Muscle layer of colon (tissue), 2 donors: ENCODE measurements around the gene CASP8.

Source experiments
- H3K27ac ChIP-seq: one replicate; pipeline ENCODE4 v1.7.0; 2013; ENCODE audit warnings: low read depth, mild to moderate bottlenecking, low read length, moderate library complexity
- H3K27me3 ChIP-seq, 2 donors: one replicate each; pipeline ENCODE4 v1.7.0; 2013; ENCODE audit warnings: low read length in 2 of 2, mild to moderate bottlenecking in 2 of 2; ENCODE audit not compliant: insufficient read depth in 2 of 2, control insufficient read depth in 1 of 2
- H3K36me3 ChIP-seq: one replicate; pipeline ENCODE4 v1.7.0; 2013; ENCODE audit warnings: mild to moderate bottlenecking, low read length; ENCODE audit not compliant: insufficient read depth
- H3K4me1 ChIP-seq: one replicate; pipeline ENCODE4 v1.7.0; 2013; ENCODE audit warnings: mild to moderate bottlenecking, low read length; ENCODE audit not compliant: insufficient read depth
- H3K4me3 ChIP-seq, 2 donors: one replicate each; pipeline ENCODE4 v1.7.0; 2013; ENCODE audit warnings: low read length in 2 of 2, low read depth in 1 of 2, mild to moderate bottlenecking in 1 of 2, moderate library complexity in 1 of 2
- H3K9ac ChIP-seq: one replicate; pipeline ENCODE4 v1.7.0; 2013; ENCODE audit warnings: low read length
- H3K9me3 ChIP-seq: one replicate; pipeline ENCODE4 v1.7.0; 2013; ENCODE audit warnings: mild to moderate bottlenecking, low read length
- donor health status: abdominal sarcoma.
- donor health status: Adenocarcinoma of cecum.

Gene CASP8

GRCh38 chr2:201262718-201263117 is 2.4 kb downstream of the CASP8 start:
- no peak overlapping the region for H3K9ac ChIP-seq
- H3K4me3 ChIP-seq = no peak overlapping the region
- no peaks in the 10 kb centered on the region for H3K27me3 ChIP-seq
- peaks cover 18% of the 10 kb centered on the region for H3K4me1 ChIP-seq
- H3K36me3 ChIP-seq = peaks cover 12% of the 10 kb centered on the region
- no peaks in the 10 kb centered on the region for H3K9me3 ChIP-seq
- no peak overlapping the region for H3K27ac ChIP-seq

GRCh38 chr2:201263779-201264178 is 3.4 kb downstream of the CASP8 start:
- Histone ChIP-seq H3K27ac (no peak overlapping the region), H3K27me3 (no peaks in the 10 kb centered on the region), H3K4me1 (peaks cover 18% of the 10 kb centered on the region), H3K4me3 (no peak overlapping the region), H3K9me3 (no peaks in the 10 kb centered on the region), H3K36me3 (peaks cover 15% of the 10 kb centered on the region), H3K9ac (no peak overlapping the region)

GRCh38 chr2:201264472-201265173 is 4.3 kb downstream of the CASP8 start:
- no peak overlapping the region for H3K4me3 ChIP-seq
- no peaks in the 10 kb centered on the region for H3K27me3 ChIP-seq
- peaks cover 15% of the 10 kb centered on the region for H3K36me3 ChIP-seq
- H3K27ac ChIP-seq = no peak overlapping the region
- no peak overlapping the region for H3K9ac ChIP-seq
- H3K4me1 ChIP-seq = peaks cover 18% of the 10 kb centered on the region
- H3K9me3 ChIP-seq = no peaks in the 10 kb centered on the region

- H3K27me3 ChIP-seq = no peaks in the 10 kb centered on the region
- H3K9me3 ChIP-seq = no peaks in the 10 kb centered on the region
- peaks cover 7% of the 10 kb centered on the region for H3K4me1 ChIP-seq
- H3K36me3 ChIP-seq = peaks cover 15% of the 10 kb centered on the region
- no peak overlapping the region for H3K4me3 ChIP-seq
- no peak overlapping the region for H3K9ac ChIP-seq
- H3K27ac ChIP-seq = no peak overlapping the region
Observed at GRCh38 chr2:201266629-201267028, 6.3 kb downstream of the CASP8 start.

- Histone ChIP-seq H3K27me3 (no peaks in the 10 kb centered on the region), H3K27ac (no peak overlapping the region), H3K9me3 (no peaks in the 10 kb centered on the region), H3K36me3 (peaks cover 20% of the 10 kb centered on the region), H3K4me1 (peaks cover 6% of the 10 kb centered on the region), H3K9ac (no peak overlapping the region), H3K4me3 (no peak overlapping the region)
Observed at GRCh38 chr2:201267278-201268030, 7.1 kb downstream of the CASP8 start.

- no peak overlapping the region for H3K27ac ChIP-seq
- no peak overlapping the region for H3K4me3 ChIP-seq
- no peaks in the 10 kb centered on the region for H3K27me3 ChIP-seq
- H3K9ac ChIP-seq = no peak overlapping the region
- H3K9me3 ChIP-seq = no peaks in the 10 kb centered on the region
- H3K4me1 ChIP-seq = no peaks in the 10 kb centered on the region
- peaks cover 25% of the 10 kb centered on the region for H3K36me3 ChIP-seq
Observed at GRCh38 chr2:201269764-201270163, 9.4 kb downstream of the CASP8 start.

- Histone ChIP-seq H3K4me1 (no peaks in the 10 kb centered on the region), H3K4me3 (no peak overlapping the region), H3K27me3 (no peaks in the 10 kb centered on the region), H3K36me3 (peaks cover 25% of the 10 kb centered on the region), H3K9me3 (no peaks in the 10 kb centered on the region), H3K27ac (no peak overlapping the region), H3K9ac (no peak overlapping the region)
Observed at GRCh38 chr2:201270293-201271001, 10.1 kb downstream of the CASP8 start.

GRCh38 chr2:201271917-201272316 is 11.6 kb downstream of the CASP8 start:
- H3K4me3 ChIP-seq = no peak overlapping the region
- H3K27me3 ChIP-seq = no peaks in the 10 kb centered on the region
- peaks cover 24% of the 10 kb centered on the region for H3K36me3 ChIP-seq
- H3K9ac ChIP-seq = no peak overlapping the region
- H3K4me1 ChIP-seq = no peaks in the 10 kb centered on the region
- no peaks in the 10 kb centered on the region for H3K9me3 ChIP-seq
- no peak overlapping the region for H3K27ac ChIP-seq

- no peak overlapping the region for H3K27ac ChIP-seq
- H3K9me3 ChIP-seq = no peaks in the 10 kb centered on the region
- H3K4me3 ChIP-seq = no peak overlapping the region
- peaks cover 17% of the 10 kb centered on the region for H3K36me3 ChIP-seq
- no peak overlapping the region for H3K9ac ChIP-seq
- H3K4me1 ChIP-seq = no peaks in the 10 kb centered on the region
- H3K27me3 ChIP-seq = no peaks in the 10 kb centered on the region
Observed at GRCh38 chr2:201273330-201273983, 13.1 kb downstream of the CASP8 start.

- no peak overlapping the region for H3K27ac ChIP-seq
- H3K27me3 ChIP-seq = no peaks in the 10 kb centered on the region
- no peaks in the 10 kb centered on the region for H3K9me3 ChIP-seq
- no peaks in the 10 kb centered on the region for H3K4me1 ChIP-seq
- no peak overlapping the region for H3K4me3 ChIP-seq
- no peak overlapping the region for H3K9ac ChIP-seq
- peaks cover 27% of the 10 kb centered on the region for H3K36me3 ChIP-seq
Observed at GRCh38 chr2:201275069-201275468, 14.7 kb downstream of the CASP8 start.

- H3K4me1 ChIP-seq = no peaks in the 10 kb centered on the region
- H3K36me3 ChIP-seq = peaks cover 27% of the 10 kb centered on the region
- H3K9me3 ChIP-seq = no peaks in the 10 kb centered on the region
- no peak overlapping the region for H3K4me3 ChIP-seq
- no peak overlapping the region for H3K27ac ChIP-seq
- H3K9ac ChIP-seq = no peak overlapping the region
- H3K27me3 ChIP-seq = no peaks in the 10 kb centered on the region
Observed at GRCh38 chr2:201275990-201276389, 15.7 kb downstream of the CASP8 start.
